ENCODE results near the gene ZNF317. TPM values are rescaled to one million over a fixed set of nuclear protein-coding genes. Genes with fewer than 3 reads are reported as not detected.

The ZNF317 gene
- total RNA-seq, 1 experiment from 2014 or later, result 39.3 TPM

GRCh38 chr19:9144920-9145319 is 4.7 kb downstream of the ZNF317 start:
- POLR2A ChIA-PET, result no interaction called here
- Histone ChIP-seq H3K27me3 (ENCODE audit: control insufficient read depth, insufficient read depth, low read length) (no peaks in the 10 kb centered on the region), H3K27ac (ENCODE audit: low read length) (no peak overlapping the region), H3K4me3 (ENCODE audit: low read depth in 2 of 2, low read length in 2 of 2) (no peak overlapping the region), H3K36me3 (ENCODE audit: control insufficient read depth, insufficient read depth, low read length) (peaks cover 2% of the 10 kb centered on the region; the same call in 1 of the 2 replicates), H3K9me3 (ENCODE audit: control insufficient read depth, insufficient read depth, low read depth, low read length) (peaks cover 41% of the 10 kb centered on the region), H3K4me1 (ENCODE audit: control insufficient read depth, insufficient read depth, low read length) (no peaks in the 10 kb centered on the region)
- BruUV-seq (replicated peaks), result no TSS peak
- intact Hi-C loops (cut with micrococcal nuclease; ENCODE audit: unreplicated experiment) (no loop called here), in situ Hi-C loops (cut with HindIII; ENCODE audit: low pct_unique_long_range_greater_than_20kb, low sequenced_read_pairs) (no loop called here)
- DNase-seq (ENCODE audit: low read depth, low spot score), result no peak
- CTCF ChIA-PET, result no interaction called here
- no peak for ATAC-seq
- no peak for TF ChIP-seq CTCF (IDR thresholded peaks at IDR 0.05)

DNA sequence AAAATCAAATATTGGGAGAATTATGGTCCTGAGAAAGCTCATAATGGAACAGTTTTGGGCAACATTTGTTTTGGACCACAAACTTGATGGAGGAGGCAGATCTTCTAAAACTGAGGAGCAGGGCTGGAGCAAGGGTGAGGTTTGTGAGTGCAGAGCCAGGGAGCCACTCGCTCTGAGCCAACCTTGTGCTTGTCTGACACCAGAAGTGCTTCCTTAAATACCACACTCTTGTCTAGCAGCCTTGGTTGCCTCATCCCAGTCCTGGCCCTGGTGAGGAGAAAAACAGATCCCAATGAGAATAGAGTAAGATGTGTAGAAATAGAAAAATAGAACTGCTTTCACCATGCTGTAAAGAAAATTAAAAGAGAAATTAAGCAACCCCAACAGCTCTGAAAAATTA is 6.7 kb downstream of the ZNF317 start:
- POLR2A ChIA-PET, result no interaction called here
- Histone ChIP-seq H3K4me3 (ENCODE audit: low read depth in 2 of 2, low read length in 2 of 2) (no peak overlapping the region), H3K9me3 (ENCODE audit: control insufficient read depth, insufficient read depth, low read depth, low read length) (peaks cover 48% of the 10 kb centered on the region), H3K27ac (ENCODE audit: low read length) (no peak overlapping the region), H3K4me1 (ENCODE audit: control insufficient read depth, insufficient read depth, low read length) (no peaks in the 10 kb centered on the region), H3K27me3 (ENCODE audit: control insufficient read depth, insufficient read depth, low read length) (no peaks in the 10 kb centered on the region), H3K36me3 (ENCODE audit: control insufficient read depth, insufficient read depth, low read length) (no peaks in the 10 kb centered on the region)
- CTCF ChIA-PET, result no interaction called here
- ATAC-seq, result no peak
- intact Hi-C loops (cut with micrococcal nuclease; ENCODE audit: unreplicated experiment) (no loop called here), in situ Hi-C loops (cut with HindIII; ENCODE audit: low pct_unique_long_range_greater_than_20kb, low sequenced_read_pairs) (no loop called here)
- no TSS peak for BruUV-seq (replicated peaks)
- TF ChIP-seq CTCF (IDR thresholded peaks at IDR 0.05), result no peak
- no peak for TF ChIP-seq SIN3A (IDR thresholded peaks at IDR 0.05; ENCODE audit: borderline replicate concordance, insufficient read depth, low read depth, low read length)
- TF ChIP-seq POLR2AphosphoS5 (IDR thresholded peaks at IDR 0.05; ENCODE audit: low read depth, low read length), result no peak
- TF ChIP-seq TCF7L2 (IDR thresholded peaks at IDR 0.05; ENCODE audit: low read depth, low read length), result no peak
- no peak for DNase-seq (ENCODE audit: low read depth, low spot score)

DNA sequence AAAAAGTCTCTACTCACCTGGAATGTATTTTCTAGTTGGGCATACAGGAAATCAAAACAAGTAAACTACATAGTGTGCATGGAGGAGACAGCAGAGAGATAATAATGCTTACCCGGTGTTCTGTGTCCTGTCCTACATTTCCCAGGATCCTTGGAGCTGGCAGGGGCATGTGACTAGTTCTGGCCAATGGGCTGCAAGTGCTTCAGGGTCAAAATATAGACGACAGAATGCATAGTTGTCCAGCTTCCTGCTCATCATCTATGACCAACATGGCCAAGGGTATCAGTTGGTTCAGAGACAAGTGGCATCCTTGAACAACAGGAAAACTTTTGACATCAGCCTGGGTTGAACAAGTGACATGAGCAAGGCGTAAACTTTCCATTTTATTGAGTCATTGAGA is 8.5 kb downstream of the ZNF317 start:
- Histone ChIP-seq H3K4me1 (ENCODE audit: control insufficient read depth, insufficient read depth, low read length) (no peaks in the 10 kb centered on the region), H3K27me3 (ENCODE audit: control insufficient read depth, insufficient read depth, low read length) (no peaks in the 10 kb centered on the region), H3K36me3 (ENCODE audit: control insufficient read depth, insufficient read depth, low read length) (no peaks in the 10 kb centered on the region), H3K9me3 (ENCODE audit: control insufficient read depth, insufficient read depth, low read depth, low read length) (peaks cover 57% of the 10 kb centered on the region; the same call in 1 of the 2 replicates), H3K4me3 (ENCODE audit: low read depth in 2 of 2, low read length in 2 of 2) (no peak overlapping the region), H3K27ac (ENCODE audit: low read length) (no peak overlapping the region)
- BruUV-seq (replicated peaks), result no TSS peak
- no peak for DNase-seq (ENCODE audit: low read depth, low spot score)
- no peak for ATAC-seq
- TF ChIP-seq CTCF (IDR thresholded peaks at IDR 0.05), result no peak
- no peak for TF ChIP-seq TCF7L2 (IDR thresholded peaks at IDR 0.05; ENCODE audit: low read depth, low read length)
- no peak for TF ChIP-seq POLR2AphosphoS5 (IDR thresholded peaks at IDR 0.05; ENCODE audit: low read depth, low read length)
- TF ChIP-seq, protein P1, sequence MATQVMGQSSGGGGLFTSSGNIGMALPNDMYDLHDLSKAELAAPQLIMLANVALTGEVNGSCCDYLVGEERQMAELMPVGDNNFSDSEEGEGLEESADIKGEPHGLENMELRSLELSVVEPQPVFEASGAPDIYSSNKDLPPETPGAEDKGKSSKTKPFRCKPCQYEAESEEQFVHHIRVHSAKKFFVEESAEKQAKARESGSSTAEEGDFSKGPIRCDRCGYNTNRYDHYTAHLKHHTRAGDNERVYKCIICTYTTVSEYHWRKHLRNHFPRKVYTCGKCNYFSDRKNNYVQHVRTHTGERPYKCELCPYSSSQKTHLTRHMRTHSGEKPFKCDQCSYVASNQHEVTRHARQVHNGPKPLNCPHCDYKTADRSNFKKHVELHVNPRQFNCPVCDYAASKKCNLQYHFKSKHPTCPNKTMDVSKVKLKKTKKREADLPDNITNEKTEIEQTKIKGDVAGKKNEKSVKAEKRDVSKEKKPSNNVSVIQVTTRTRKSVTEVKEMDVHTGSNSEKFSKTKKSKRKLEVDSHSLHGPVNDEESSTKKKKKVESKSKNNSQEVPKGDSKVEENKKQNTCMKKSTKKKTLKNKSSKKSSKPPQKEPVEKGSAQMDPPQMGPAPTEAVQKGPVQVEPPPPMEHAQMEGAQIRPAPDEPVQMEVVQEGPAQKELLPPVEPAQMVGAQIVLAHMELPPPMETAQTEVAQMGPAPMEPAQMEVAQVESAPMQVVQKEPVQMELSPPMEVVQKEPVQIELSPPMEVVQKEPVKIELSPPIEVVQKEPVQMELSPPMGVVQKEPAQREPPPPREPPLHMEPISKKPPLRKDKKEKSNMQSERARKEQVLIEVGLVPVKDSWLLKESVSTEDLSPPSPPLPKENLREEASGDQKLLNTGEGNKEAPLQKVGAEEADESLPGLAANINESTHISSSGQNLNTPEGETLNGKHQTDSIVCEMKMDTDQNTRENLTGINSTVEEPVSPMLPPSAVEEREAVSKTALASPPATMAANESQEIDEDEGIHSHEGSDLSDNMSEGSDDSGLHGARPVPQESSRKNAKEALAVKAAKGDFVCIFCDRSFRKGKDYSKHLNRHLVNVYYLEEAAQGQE (IDR thresholded peaks at IDR 0.05; ENCODE audit: insufficient read depth in 1 of 2, low read depth in 2 of 2, low read length in 1 of 2), result no peak
- TF ChIP-seq SIN3A (IDR thresholded peaks at IDR 0.05; ENCODE audit: borderline replicate concordance, insufficient read depth, low read depth, low read length), result no peak
- intact Hi-C loops (cut with micrococcal nuclease; ENCODE audit: unreplicated experiment), result no loop called here
- CTCF ChIA-PET, result no interaction called here
- POLR2A ChIA-PET, result no interaction called here
- in situ Hi-C loops (cut with HindIII; ENCODE audit: low pct_unique_long_range_greater_than_20kb, low sequenced_read_pairs), result no loop called here

Measured in Panc1 (cell line).